Measurements from ENCODE around the gene DTNBP1.
A peak's percentile ranks its signal among the peaks of the same experiment; 100 is the strongest.
"Not testable (repeated sequence)": the region's sequence is repeated elsewhere in the genome, so short reads cannot be mapped to it uniquely, and the experiment has no call there.

Gene DTNBP1

GRCh38 chr6:15658181-15658744, 4.6 kb downstream of the DTNBP1 start:
- no peak overlapping the region for H3K4me3 ChIP-seq (ENCODE audit: low read depth, low read length)
- TF ChIP-seq, protein P1, sequence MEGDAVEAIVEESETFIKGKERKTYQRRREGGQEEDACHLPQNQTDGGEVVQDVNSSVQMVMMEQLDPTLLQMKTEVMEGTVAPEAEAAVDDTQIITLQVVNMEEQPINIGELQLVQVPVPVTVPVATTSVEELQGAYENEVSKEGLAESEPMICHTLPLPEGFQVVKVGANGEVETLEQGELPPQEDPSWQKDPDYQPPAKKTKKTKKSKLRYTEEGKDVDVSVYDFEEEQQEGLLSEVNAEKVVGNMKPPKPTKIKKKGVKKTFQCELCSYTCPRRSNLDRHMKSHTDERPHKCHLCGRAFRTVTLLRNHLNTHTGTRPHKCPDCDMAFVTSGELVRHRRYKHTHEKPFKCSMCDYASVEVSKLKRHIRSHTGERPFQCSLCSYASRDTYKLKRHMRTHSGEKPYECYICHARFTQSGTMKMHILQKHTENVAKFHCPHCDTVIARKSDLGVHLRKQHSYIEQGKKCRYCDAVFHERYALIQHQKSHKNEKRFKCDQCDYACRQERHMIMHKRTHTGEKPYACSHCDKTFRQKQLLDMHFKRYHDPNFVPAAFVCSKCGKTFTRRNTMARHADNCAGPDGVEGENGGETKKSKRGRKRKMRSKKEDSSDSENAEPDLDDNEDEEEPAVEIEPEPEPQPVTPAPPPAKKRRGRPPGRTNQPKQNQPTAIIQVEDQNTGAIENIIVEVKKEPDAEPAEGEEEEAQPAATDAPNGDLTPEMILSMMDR (IDR thresholded peaks at IDR 0.05; ENCODE audit: low read depth, low read length): no peak

DNA sequence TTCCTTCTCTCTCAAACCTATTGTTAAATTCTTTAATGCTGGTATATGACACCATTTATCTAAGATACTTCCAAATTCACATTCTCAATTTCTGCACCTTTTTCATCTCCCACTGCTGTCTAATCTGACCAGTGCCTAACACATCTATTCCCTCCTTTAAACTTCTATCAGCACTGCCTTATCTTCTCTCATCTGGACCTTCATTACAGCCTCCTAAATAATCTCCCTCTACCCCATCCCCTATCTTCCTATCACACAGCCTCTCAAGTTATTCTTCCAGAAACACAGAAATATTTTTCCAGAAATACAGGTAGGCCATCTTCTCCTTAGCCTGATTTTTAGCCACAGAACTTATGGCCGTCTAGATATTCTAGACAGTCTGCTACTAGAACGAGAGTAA, 5.5 kb downstream of the DTNBP1 start:
- no peak overlapping the region for H3K4me3 ChIP-seq (ENCODE audit: low read depth, low read length)
- in situ Hi-C loops (cut with HindIII; ENCODE audit: low sequenced_read_pairs): no loop called here
- no peak for DNase-seq (ENCODE audit: low read depth, low spot score)
- TF ChIP-seq, protein P1 (IDR thresholded peaks at IDR 0.05; ENCODE audit: low read depth, low read length): no peak

More at GRCh38 chr6:15658181-15658744, 4.6 kb downstream of the DTNBP1 start:
- DNase-seq (ENCODE audit: low read depth, low spot score): no peak
- in situ Hi-C loops (cut with HindIII; ENCODE audit: low sequenced_read_pairs): no loop called here

DNA sequence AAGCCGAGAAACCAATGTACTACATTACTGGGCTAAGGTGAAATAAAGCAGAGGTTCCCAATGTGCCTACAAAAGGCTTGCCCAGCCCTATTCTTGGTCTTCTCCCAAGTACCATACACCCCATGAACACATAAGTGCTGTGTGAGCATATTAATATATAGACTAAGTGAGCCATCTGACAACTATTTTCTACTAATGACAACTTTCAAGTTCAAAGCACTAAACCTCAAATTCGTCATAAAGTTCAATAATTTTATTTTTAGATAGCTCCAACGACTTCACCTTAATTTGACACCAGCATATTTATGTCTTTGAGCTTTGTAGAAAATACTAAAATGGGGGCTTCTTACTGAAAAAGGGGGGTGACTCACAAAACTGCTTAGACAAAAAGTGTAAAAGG, 6.7 kb downstream of the DTNBP1 start:
- DNase-seq (ENCODE audit: low read depth, low spot score): no peak
- TF ChIP-seq, protein P1 (IDR thresholded peaks at IDR 0.05; ENCODE audit: low read depth, low read length): no peak
- in situ Hi-C loops (cut with HindIII; ENCODE audit: low sequenced_read_pairs): no loop called here
- no peak overlapping the region for H3K4me3 ChIP-seq (ENCODE audit: low read depth, low read length)

DNA sequence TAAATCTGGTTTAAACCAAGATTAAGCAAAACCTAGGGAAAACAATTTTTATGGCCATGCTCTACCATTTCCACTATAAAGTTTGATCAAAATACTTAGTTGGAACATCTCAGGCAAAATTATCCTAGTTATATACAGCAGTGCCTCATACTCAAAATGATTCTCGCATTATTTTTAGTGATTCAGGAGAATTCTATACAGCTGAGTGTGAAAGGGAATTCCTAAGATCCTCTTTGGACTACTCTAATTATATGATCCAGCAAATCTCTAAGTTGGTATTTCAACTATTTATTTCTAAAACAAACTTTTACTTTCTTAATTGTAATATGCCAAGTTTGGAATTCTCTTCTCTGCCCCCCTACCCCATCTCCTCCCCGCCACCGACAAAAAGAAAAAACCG, 8.6 kb downstream of the DTNBP1 start:
- no peak for DNase-seq (ENCODE audit: low read depth, low spot score)
- TF ChIP-seq, protein P1 (IDR thresholded peaks at IDR 0.05; ENCODE audit: low read depth, low read length): no peak
- H3K4me3 ChIP-seq (ENCODE audit: low read depth, low read length): no peak overlapping the region
- in situ Hi-C loops (cut with HindIII; ENCODE audit: low sequenced_read_pairs): no loop called here

DNA sequence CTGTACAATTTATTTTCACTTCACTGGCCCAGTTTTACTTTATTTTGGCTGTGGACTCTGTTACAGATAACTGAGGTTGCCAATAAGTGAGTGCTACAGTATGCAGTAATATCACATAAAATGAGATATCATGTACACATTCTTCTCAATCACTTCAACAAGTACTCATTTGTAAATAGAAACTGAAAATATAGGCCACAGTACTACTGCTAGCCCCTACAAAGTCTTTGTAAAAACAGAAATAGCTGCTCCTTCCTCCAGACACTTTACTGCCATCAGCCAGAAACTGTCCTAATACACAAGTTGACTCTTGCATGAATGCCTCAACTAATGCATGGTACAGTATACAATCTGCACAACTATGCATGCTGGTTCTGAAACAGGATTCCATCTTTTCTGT, 9.2 kb downstream of the DTNBP1 start:
- H3K4me3 ChIP-seq (ENCODE audit: low read depth, low read length): no peak overlapping the region
- in situ Hi-C loops (cut with HindIII; ENCODE audit: low sequenced_read_pairs): no loop called here
- TF ChIP-seq, protein P1 (IDR thresholded peaks at IDR 0.05; ENCODE audit: low read depth, low read length): no peak
- no peak for DNase-seq (ENCODE audit: low read depth, low spot score)

DNA sequence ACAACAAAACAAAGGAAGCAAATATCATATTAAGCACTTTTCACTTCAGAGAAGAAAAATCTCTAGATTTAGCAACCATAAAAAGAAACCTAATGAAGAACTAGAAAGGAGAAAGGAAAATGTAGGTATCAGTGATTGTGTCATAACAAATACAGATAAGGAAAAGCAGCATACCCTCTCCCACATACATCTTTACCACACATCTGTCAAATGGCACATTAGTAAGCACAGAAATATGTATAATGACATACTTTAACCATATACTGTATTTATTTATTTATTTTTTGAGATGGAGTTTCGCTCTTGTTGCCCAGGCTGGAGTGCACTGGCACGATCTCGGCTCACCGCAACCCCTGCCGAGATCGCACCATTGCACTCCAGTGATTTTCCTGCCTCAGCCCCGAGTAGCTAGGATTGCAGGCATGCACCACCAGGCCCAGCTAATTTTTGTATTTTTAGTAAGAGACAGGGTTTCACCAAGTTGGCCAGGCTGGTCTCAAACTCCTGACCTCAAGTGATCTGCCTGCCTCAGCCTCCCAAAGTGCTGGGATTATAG, 12.7 kb downstream of the DTNBP1 start:
- peak; percentile 9 for DNase-seq (ENCODE audit: low read depth, low spot score)
- H3K4me3 ChIP-seq (ENCODE audit: low read depth, low read length); in situ Hi-C loops (cut with HindIII; ENCODE audit: low sequenced_read_pairs): not testable (repeated sequence)

- TF ChIP-seq, protein P1 (IDR thresholded peaks at IDR 0.05; ENCODE audit: low read depth, low read length): no peak
- in situ Hi-C loops (cut with HindIII; ENCODE audit: low sequenced_read_pairs): no loop called here
- no peak overlapping the region for H3K4me3 ChIP-seq (ENCODE audit: low read depth, low read length)
- DNase-seq (ENCODE audit: low read depth, low spot score): no peak
Measured at GRCh38 chr6:15644904-15645303, 17.9 kb downstream of the DTNBP1 start.
